ENCODE results near the gene MYRFL. TPM values are rescaled to one million over a fixed set of nuclear protein-coding genes. Genes with fewer than 3 reads are reported as not detected.

The MYRFL gene
- total RNA-seq, 1 donor from 2014 or later = 0.20 TPM

GRCh38 chr12:69966839-69967238 is 141.8 kb downstream of the MYRFL start:
- no peaks in the 10 kb centered on the region for H3K9me3 ChIP-seq (ENCODE audit: insufficient read depth, low read depth, low read length)
- H3K27me3 Mint-ChIP-seq (ENCODE audit: low read depth, unreplicated experiment) = no peaks in the 10 kb centered on the region
- H2AFZ ChIP-seq (ENCODE audit: low read depth, low read length) = no peak overlapping the region
- DNase-seq (ENCODE audit: low read depth) (peak; percentile 13), FAIRE-seq (no peak)
- no peaks in the 10 kb centered on the region for H3K36me3 ChIP-seq (ENCODE audit: insufficient read depth, low read length)
- H3K4me1 Mint-ChIP-seq (ENCODE audit: low read depth, unreplicated experiment) = peaks cover 12% of the 10 kb centered on the region
- H3K4me2 ChIP-seq (ENCODE audit: low read length) = peak overlapping the region; percentile 38
- H3K9me3 Mint-ChIP-seq (ENCODE audit: unreplicated experiment) = no peaks in the 10 kb centered on the region
- H3K79me2 ChIP-seq (ENCODE audit: insufficient read depth, low read length) = no peaks in the 10 kb centered on the region
- H3K4me3 Mint-ChIP-seq (ENCODE audit: unreplicated experiment) = no peak overlapping the region
- H3K9ac ChIP-seq (ENCODE audit: low read length) = no peak overlapping the region
- H4K20me1 ChIP-seq (ENCODE audit: insufficient read depth, low read length) = no peaks in the 10 kb centered on the region
- H3K27ac ChIP-seq (ENCODE audit: low read depth, low read length) = peak overlapping the region; percentile 45
- peak overlapping the region; percentile 74 for H3K27ac Mint-ChIP-seq (ENCODE audit: unreplicated experiment)
- H3K27me3 ChIP-seq (ENCODE audit: insufficient read depth, low read length) = no peaks in the 10 kb centered on the region
- peaks cover 6% of the 10 kb centered on the region for H3K4me1 ChIP-seq (ENCODE audit: insufficient read depth, low read length)
- TF ChIP-seq CTCF (IDR thresholded peaks at IDR 0.05; ENCODE audit: insufficient read depth, low read depth, low read length) (no peak), EZH2 (IDR thresholded peaks at IDR 0.05; ENCODE audit: insufficient read depth, low read length) (no peak)
- H3K36me3 Mint-ChIP-seq (ENCODE audit: low read depth, unreplicated experiment) = no peaks in the 10 kb centered on the region
- no peak overlapping the region for H3K4me3 ChIP-seq (ENCODE audit: insufficient read depth, low read depth, low read length)

- Histone ChIP-seq H2AFZ (ENCODE audit: low read depth, low read length) (no peak overlapping the region), H3K27me3 (ENCODE audit: insufficient read depth, low read length) (no peaks in the 10 kb centered on the region), H3K4me3 (ENCODE audit: insufficient read depth, low read depth, low read length) (no peak overlapping the region), H3K79me2 (ENCODE audit: insufficient read depth, low read length) (no peaks in the 10 kb centered on the region), H3K9ac (ENCODE audit: low read length) (no peak overlapping the region), H3K9me3 (ENCODE audit: insufficient read depth, low read depth, low read length) (no peaks in the 10 kb centered on the region), H3K27ac (ENCODE audit: low read depth, low read length) (no peak overlapping the region), H4K20me1 (ENCODE audit: insufficient read depth, low read length) (no peaks in the 10 kb centered on the region), H3K4me2 (ENCODE audit: low read length) (no peak overlapping the region), H3K4me1 (ENCODE audit: insufficient read depth, low read length) (peaks cover 6% of the 10 kb centered on the region), H3K36me3 (ENCODE audit: insufficient read depth, low read length) (no peaks in the 10 kb centered on the region)
- no peak for TF ChIP-seq CTCF (IDR thresholded peaks at IDR 0.05; ENCODE audit: insufficient read depth, low read depth, low read length)
- TF ChIP-seq EZH2 (IDR thresholded peaks at IDR 0.05; ENCODE audit: insufficient read depth, low read length) = no peak
- H3K27ac Mint-ChIP-seq (ENCODE audit: unreplicated experiment) = no peak overlapping the region
- no peak for DNase-seq (ENCODE audit: low read depth)
- no peaks in the 10 kb centered on the region for H3K9me3 Mint-ChIP-seq (ENCODE audit: unreplicated experiment)
- H3K27me3 Mint-ChIP-seq (ENCODE audit: low read depth, unreplicated experiment) = no peaks in the 10 kb centered on the region
- no peak overlapping the region for H3K4me3 Mint-ChIP-seq (ENCODE audit: unreplicated experiment)
- peaks cover 12% of the 10 kb centered on the region for H3K4me1 Mint-ChIP-seq (ENCODE audit: low read depth, unreplicated experiment)
- FAIRE-seq = no peak
- H3K36me3 Mint-ChIP-seq (ENCODE audit: low read depth, unreplicated experiment) = no peaks in the 10 kb centered on the region
Measured at GRCh38 chr12:69969011-69969410, 144.0 kb downstream of the MYRFL start.

- no peaks in the 10 kb centered on the region for H3K36me3 ChIP-seq (ENCODE audit: insufficient read depth, low read length)
- no peak overlapping the region for H3K4me3 ChIP-seq (ENCODE audit: insufficient read depth, low read depth, low read length)
- H3K9ac ChIP-seq (ENCODE audit: low read length) = no peak overlapping the region
- no peaks in the 10 kb centered on the region for H3K9me3 ChIP-seq (ENCODE audit: insufficient read depth, low read depth, low read length)
- TF ChIP-seq EZH2 (IDR thresholded peaks at IDR 0.05; ENCODE audit: insufficient read depth, low read length) (no peak), CTCF (IDR thresholded peaks at IDR 0.05; ENCODE audit: insufficient read depth, low read depth, low read length) (no peak)
- no peaks in the 10 kb centered on the region for H4K20me1 ChIP-seq (ENCODE audit: insufficient read depth, low read length)
- H3K4me1 ChIP-seq (ENCODE audit: insufficient read depth, low read length) = no peaks in the 10 kb centered on the region
- no peak overlapping the region for H3K27ac Mint-ChIP-seq (ENCODE audit: unreplicated experiment)
- no peaks in the 10 kb centered on the region for H3K36me3 Mint-ChIP-seq (ENCODE audit: low read depth, unreplicated experiment)
- H3K27me3 Mint-ChIP-seq (ENCODE audit: low read depth, unreplicated experiment) = no peaks in the 10 kb centered on the region
- DNase-seq (ENCODE audit: low read depth) (no peak), FAIRE-seq (no peak)
- no peak overlapping the region for H3K4me3 Mint-ChIP-seq (ENCODE audit: unreplicated experiment)
- H3K4me1 Mint-ChIP-seq (ENCODE audit: low read depth, unreplicated experiment) = no peaks in the 10 kb centered on the region
- no peak overlapping the region for H2AFZ ChIP-seq (ENCODE audit: low read depth, low read length)
- H3K4me2 ChIP-seq (ENCODE audit: low read length) = no peak overlapping the region
- no peaks in the 10 kb centered on the region for H3K27me3 ChIP-seq (ENCODE audit: insufficient read depth, low read length)
- H3K9me3 Mint-ChIP-seq (ENCODE audit: unreplicated experiment) = no peaks in the 10 kb centered on the region
- no peak overlapping the region for H3K27ac ChIP-seq (ENCODE audit: low read depth, low read length)
- no peaks in the 10 kb centered on the region for H3K79me2 ChIP-seq (ENCODE audit: insufficient read depth, low read length)
Measured at GRCh38 chr12:69972136-69972535, 147.1 kb downstream of the MYRFL start.

Measured in astrocyte (in vitro differentiated cells and primary cell).